Measurements from ENCODE around the gene SYTL3.

Gene SYTL3

DNA sequence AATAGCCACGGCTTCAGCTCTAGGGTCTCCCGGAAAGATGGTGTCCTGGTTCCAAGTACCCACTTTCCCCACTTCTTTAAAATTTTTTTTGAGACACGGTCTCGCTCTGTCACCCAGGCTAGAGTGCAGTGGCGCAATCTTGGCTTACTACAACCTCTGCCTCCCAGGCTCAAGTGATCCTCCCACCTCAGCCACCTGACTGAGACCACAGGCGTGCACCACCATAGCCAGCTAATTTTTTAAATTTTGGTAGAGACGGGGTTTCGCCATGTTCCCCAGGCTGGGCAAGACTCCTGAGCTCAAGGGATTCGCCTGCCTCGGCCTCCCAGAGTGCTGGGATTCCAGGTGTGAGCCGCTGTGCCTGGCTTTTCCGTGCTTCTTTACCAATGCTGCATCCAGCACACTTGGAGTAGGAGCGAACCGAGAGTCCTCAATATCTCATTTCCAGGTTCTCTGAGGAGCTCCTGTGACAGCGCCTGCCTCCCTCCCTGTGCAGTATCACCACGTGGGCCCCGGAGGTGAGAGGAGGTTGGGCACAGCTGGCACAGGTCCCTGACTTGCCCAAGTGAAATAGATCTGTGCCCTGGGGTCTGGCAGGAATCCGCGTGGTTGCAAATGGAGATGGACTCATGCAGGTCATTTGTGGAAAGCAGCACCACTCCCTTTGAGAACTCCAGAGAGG is 132.0 kb downstream of the SYTL3 start:
- CTCF ChIA-PET, result interaction anchor here (1.2 to 4.9 kb wide), 7 partner anchors 11 to 177 kb away, joined by 3 to 23 read pairs (median 4); no protein-coding TSS in a partner anchor
- POLR2A ChIA-PET, result no interaction called here

DNA sequence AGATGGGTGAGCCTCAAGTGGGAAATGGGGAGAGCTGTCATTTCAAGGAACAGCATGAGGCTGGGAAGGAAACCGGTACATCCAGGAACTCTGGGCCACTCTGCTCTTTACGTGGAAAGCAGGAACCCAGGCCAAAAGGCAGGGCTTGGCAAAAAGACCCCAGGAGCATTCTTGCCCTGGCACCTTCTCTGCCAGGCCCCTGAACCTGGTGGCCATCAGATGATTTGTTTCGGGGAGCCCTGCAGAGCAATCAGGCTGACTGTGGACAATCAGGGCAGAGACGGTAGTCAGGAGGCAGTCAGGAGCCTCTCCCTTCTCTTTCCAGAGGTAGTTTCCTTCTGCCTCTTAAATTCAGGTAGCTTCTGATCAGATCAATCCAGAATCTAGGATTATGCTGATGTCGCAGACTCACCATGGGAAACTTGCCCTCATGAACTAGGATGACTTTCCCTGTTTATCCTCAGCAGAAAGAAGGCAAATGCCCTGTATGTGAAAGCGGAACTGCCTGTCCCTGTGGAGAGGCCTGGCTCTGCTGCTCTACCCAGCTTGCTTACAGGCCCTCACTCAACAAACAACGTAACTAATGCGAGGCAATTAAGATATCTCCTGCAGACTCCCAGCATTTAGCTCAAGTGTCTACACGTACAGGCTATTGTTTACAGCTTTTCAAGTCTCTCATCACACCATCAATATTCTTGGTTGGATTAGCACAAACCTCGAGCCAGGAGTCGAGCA is 132.7 kb downstream of the SYTL3 start:
- ChIA-PET POLR2A (no interaction called here), CTCF (interaction anchor here (1.2 to 4.9 kb wide), 5 partner anchors 10 to 176 kb away, joined by 3 to 23 read pairs (median 4); no protein-coding TSS in a partner anchor)
- TF ChIP-seq, protein P1, sequence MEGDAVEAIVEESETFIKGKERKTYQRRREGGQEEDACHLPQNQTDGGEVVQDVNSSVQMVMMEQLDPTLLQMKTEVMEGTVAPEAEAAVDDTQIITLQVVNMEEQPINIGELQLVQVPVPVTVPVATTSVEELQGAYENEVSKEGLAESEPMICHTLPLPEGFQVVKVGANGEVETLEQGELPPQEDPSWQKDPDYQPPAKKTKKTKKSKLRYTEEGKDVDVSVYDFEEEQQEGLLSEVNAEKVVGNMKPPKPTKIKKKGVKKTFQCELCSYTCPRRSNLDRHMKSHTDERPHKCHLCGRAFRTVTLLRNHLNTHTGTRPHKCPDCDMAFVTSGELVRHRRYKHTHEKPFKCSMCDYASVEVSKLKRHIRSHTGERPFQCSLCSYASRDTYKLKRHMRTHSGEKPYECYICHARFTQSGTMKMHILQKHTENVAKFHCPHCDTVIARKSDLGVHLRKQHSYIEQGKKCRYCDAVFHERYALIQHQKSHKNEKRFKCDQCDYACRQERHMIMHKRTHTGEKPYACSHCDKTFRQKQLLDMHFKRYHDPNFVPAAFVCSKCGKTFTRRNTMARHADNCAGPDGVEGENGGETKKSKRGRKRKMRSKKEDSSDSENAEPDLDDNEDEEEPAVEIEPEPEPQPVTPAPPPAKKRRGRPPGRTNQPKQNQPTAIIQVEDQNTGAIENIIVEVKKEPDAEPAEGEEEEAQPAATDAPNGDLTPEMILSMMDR (IDR thresholded peaks at IDR 0.05; ENCODE audit: control extremely low read depth, extremely low read depth, low read depth, missing control alignments), result no peak
- DNase-seq (ENCODE audit: extremely low spot score), result no peak

More for the DNA sequence above, 132.0 kb downstream of the SYTL3 start:
- no peak for DNase-seq (ENCODE audit: extremely low spot score)
- TF ChIP-seq, protein P1 (IDR thresholded peaks at IDR 0.05; ENCODE audit: control extremely low read depth, extremely low read depth, low read depth, missing control alignments), result no peak

DNA sequence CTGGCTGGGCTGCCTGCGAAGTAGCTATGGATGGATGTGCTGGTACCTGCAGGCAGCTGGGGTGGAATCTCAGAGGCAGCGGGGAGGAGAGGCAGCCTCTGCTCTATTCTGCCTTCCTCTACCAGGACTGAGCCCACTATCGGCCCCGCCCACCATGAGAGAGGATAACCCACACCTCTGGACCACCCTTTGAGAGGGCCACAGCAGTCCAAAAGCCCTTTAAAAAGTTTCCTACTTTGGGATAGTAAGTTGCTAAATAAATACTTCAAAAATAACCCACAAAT is 133.3 kb downstream of the SYTL3 start:
- DNase-seq (ENCODE audit: extremely low spot score), result no peak
- CTCF ChIA-PET, result interaction anchor here (1.3 to 4.9 kb wide), 3 partner anchors 9 to 64 kb away, joined by 4 to 23 read pairs (median 8); no protein-coding TSS in a partner anchor
- TF ChIP-seq, protein P1 (IDR thresholded peaks at IDR 0.05; ENCODE audit: control extremely low read depth, extremely low read depth, low read depth, missing control alignments), result no peak
- POLR2A ChIA-PET, result no interaction called here

DNA sequence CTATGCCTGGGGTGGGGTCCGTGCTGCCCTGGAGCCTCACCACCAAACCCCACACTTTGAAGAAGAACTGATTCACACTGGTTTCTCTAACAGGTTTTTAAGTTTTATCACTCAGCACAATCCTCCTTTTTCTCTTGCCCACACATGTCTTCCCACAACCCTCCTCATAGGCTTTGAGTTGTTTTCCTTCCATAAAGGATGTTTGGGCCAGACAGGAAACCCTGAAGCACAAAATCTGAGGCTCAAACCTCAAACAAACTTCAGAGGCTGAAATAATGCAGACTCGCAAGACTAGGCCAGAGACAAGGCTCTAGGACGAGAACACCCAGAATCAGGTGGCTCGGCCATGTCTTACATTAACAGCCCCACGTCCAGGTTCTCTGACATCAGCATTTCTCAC is 134.0 kb downstream of the SYTL3 start:
- POLR2A ChIA-PET, result no interaction called here

DNA sequence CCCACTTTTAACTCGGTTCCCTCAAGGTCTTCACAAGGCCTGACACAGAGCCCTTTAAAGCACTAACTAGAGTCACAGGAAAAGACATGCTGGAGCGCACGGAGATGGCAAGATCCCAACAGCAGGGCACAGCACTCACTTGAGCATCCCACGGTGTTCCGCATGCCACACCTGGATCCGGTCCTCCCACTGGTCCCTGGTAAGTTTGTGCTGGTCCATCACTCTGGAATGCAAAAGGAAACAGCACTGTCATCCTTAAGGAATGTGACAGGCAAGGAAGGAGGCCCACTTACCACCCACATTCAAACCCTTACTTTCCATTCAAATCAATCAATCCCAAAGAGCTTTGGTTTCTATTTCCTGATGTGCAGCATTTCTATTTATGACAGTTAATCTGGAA is 134.7 kb downstream of the SYTL3 start:
- TF ChIP-seq, protein P1 (IDR thresholded peaks at IDR 0.05; ENCODE audit: control extremely low read depth, extremely low read depth, low read depth, missing control alignments), result no peak
- DNase-seq (ENCODE audit: extremely low spot score), result no peak
- POLR2A ChIA-PET, result no interaction called here
- CTCF ChIA-PET, result interaction anchor here (1.4 to 1.8 kb wide), 3 partner anchors 9 to 188 kb away, joined by 4 to 7 read pairs (median 4); no protein-coding TSS in a partner anchor

More for the DNA sequence above, 134.0 kb downstream of the SYTL3 start:
- DNase-seq (ENCODE audit: extremely low spot score), result no peak
- TF ChIP-seq, protein P1 (IDR thresholded peaks at IDR 0.05; ENCODE audit: control extremely low read depth, extremely low read depth, low read depth, missing control alignments), result no peak
- CTCF ChIA-PET, result interaction anchor here (1.4 to 1.8 kb wide), 3 partner anchors 10 to 189 kb away, joined by 4 to 7 read pairs (median 4); no protein-coding TSS in a partner anchor

DNA sequence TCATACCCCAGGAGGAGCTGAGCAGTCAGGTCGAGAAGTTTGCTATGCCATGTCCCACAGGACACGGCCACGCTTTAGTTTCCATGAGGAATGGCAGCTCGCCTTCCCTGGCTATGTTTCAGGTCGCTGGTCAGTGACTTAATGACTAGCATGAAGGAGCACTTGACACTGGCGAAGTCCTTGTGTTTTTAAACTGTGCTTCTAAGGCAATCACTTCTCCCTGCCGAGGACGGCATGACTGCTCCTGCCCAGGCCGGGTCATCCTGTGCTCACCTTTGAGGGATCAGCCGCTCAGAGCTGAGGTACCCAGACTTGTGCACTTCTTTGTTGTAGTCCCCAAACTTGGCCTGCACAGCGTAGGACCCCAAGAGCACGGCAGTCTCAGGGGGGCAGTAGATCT is 135.2 kb downstream of the SYTL3 start:
- POLR2A ChIA-PET, result no interaction called here
- CTCF ChIA-PET, result interaction anchor here (1.4 to 1.8 kb wide), 3 partner anchors 8 to 188 kb away, joined by 4 to 7 read pairs (median 4); no protein-coding TSS in a partner anchor

More for the DNA sequence above, 135.2 kb downstream of the SYTL3 start:
- no peak for DNase-seq (ENCODE audit: extremely low spot score)
- TF ChIP-seq, protein P1 (IDR thresholded peaks at IDR 0.05; ENCODE audit: control extremely low read depth, extremely low read depth, low read depth, missing control alignments), result no peak
